Loucy (cell line): ENCODE results near the gene CUL1.

Experiments
- CTCF ChIP-seq: fragments of 200-600 bp; sonication (generic); conservative IDR thresholded peaks from 2 replicates; pipeline ENCODE4 v1.5.1; 2014; ENCODE audit warnings: mild to moderate bottlenecking, antibody characterized with exemption, low read length
- EZH2phosphoT487 ChIP-seq: fragments of 200-600 bp; IDR thresholded peaks from 2 replicates; pipeline ENCODE4 v1.6.1; 2018; ENCODE audit warnings: antibody characterized with exemption, mild to moderate bottlenecking, moderate library complexity, borderline replicate concordance

- TF ChIP-seq CTCF = no peak
- no peak for TF ChIP-seq EZH2phosphoT487
These were observed 84.2 kb downstream of the CUL1 start for GRCh38 chr7:148782757-148783456.
